GM18505 (cell line): ENCODE data around the gene HIF1AN.

ENCODE experiments used
- ATAC-seq: cut with Tn5 transposase; IDR thresholded peaks from one replicate; pipeline ENCODE4 v1.9.1; 2021; ENCODE audit not compliant: unreplicated experiment
- POLR2A ChIP-seq: IDR thresholded peaks from 4 replicates; pipeline ENCODE4 v1.6.1; 2011; ENCODE audit warnings: borderline replicate concordance; ENCODE audit not compliant: insufficient read depth, insufficient read length; ENCODE audit errors: extremely low read depth

HIF1AN gene

DNA sequence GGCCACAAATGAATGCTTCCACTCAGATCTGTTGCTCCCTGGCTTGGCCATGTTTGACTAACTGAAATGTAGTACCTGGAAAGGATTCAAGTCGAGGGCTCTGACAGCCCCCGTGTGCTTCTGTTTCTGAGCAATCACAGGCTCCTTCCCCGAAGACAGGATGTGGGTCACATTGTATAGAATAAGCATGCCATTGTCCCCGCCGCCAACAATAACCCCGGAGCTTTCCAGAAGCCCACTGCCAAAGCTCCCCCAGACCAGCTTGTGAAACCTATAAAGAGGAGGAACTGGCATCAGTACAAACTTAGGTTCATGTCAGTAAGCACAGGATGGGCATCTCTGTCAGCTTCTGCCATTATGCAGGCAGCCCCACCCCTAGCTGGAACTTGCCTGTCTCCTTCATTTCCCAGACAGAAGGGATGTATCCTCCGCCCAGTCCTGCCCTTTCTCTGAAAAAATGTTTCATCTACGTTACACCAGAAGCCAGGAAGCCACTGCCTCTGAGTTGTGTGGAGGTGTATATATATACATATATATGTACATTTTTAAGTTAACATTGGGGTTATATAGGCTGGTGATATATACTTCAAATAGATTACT, 26.4 kb upstream of the HIF1AN start:
- ATAC-seq, result no peak
- no peak for TF ChIP-seq POLR2A

DNA sequence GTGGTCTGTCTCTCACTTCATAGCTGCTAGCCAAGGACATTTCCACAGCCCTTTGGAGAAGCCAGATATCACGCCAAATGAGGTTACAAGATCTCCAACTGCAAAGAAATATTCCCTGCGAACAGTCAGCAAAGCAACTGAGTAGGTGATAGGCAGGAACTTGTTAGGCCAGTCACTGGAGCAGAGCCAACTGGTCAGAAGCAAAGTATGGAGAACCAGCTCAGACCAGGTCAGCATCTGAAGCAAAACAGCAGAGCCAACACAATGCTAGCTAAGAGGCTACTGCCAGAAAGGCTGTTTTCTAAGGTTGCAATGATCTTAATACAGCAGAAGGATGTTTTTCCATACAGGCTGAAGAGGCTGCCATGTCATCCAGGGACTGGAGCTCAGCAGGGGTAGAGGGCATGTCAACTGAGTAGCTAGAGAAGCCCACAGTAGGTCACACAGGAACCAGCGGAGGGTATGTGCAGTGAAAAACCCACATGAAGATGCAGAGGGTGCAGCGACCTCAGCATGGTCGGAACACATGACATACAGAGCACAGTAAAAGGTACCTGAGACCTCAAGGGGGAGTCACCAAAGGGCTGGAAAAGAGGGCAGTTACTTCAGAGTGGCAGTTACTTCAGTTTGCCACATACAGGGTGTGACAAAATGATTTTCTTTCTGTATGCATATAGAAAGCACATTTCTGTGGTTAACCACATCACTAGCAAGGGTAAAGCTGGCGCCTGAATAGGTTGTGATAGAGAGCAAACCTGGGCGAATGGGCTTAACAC, 25.0 kb upstream of the HIF1AN start:
- no peak for ATAC-seq
- no peak for TF ChIP-seq POLR2A

DNA sequence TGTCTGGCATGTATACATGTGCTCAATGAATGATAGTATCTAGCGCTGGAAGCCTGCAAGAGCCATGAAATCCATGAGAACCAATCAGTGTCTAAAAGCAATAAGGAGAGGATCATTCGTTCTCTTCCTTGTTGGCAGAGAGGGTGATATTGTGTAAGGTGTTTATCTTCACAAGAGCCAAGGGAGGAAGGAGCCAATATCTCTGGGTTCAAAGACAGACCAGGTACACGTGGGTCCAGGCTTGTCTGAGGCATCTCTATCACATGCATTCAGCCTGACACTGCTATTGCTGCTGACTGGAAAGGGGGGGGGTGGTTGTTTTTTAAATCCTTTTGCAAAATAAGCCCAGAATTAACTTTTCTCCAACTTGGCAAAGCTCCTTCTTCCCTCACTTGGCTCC, 20.1 kb upstream of the HIF1AN start:
- no peak for ATAC-seq
- no peak for TF ChIP-seq POLR2A

DNA sequence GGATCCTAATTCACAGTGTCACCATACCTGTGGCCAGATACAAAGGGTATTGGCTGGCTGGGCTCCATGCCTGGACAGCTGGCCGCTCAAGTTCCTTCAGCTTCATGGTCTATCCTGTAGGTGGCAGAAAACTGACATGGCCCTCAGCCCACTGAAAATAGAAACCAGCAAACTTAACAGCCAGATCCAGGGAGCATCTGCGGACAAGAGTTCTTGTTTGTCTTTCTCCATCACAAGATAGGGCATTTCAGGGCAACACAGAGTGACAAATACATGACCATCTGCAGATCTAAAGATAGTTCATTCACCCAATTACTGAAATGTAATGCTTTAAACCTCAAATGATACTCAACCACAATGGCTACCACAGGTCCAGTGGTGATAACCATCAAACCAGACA, 18.9 kb upstream of the HIF1AN start:
- no peak for TF ChIP-seq POLR2A
- no peak for ATAC-seq

DNA sequence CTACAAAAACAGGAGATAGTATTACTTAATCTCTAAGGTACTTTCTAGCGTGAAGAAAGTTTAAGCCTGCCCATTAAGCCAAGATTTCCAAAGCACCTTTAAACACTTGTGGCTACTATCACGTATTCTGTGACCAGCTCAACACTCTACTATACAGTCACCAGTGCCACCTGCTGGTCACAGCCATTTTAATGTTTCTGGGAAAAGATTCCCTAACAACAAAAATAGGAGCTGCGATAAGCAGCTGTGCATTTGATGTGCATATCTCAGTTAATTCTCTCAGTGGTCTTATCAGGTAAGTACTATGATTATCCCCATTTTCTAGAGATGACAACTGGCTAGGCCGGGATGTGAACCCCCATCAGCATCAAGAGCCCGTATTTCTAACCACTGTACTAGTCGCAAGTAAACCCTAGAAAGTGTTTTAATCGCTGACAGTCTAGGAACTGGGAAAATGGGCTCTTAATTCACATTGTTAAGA, 16.9 kb upstream of the HIF1AN start:
- no peak for ATAC-seq
- TF ChIP-seq POLR2A, result no peak

DNA sequence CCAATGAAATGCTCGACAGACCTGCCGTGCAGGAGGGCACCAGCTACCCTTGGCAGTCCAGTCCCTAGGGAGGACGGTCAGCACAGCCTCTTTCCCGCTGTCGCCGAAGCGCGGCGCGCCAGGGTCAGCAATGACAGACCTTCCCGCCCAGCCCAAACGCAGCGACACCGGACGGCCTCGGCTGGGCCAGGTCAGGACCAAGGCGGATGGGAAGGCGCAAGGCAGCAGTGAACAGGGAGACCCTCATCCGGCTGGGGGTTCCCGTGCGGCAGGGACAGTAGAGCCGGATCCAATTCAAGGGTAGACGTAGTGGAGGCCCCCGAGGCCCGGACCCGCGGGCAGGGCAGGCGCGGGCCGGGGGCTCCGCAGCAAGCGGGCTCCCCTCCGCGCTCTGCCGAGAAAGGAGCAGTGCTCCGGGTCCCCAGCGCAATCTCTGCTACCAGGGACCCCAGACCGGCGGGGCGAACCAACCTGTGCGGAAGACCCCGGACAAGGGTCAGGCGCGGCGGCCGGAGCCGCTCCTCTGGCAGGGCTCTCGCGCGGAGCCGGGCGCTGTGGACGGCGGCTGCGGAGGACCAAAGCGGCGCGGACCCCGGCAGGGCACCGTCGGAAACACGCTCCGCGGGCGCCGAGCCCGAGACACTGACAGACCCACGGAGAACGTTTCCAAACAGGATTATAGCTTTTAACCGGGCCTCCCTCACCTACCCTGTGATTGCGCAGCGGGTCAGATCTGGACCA, 16.3 kb upstream of the HIF1AN start, which contains the start of gene SEC31B:
Gene SEC31B, minus strand, starts transcription at position 551 of the 741 bp plus-strand sequence. CDS start 2,909 bp downstream, outside the sequence.
- no peak for ATAC-seq

DNA sequence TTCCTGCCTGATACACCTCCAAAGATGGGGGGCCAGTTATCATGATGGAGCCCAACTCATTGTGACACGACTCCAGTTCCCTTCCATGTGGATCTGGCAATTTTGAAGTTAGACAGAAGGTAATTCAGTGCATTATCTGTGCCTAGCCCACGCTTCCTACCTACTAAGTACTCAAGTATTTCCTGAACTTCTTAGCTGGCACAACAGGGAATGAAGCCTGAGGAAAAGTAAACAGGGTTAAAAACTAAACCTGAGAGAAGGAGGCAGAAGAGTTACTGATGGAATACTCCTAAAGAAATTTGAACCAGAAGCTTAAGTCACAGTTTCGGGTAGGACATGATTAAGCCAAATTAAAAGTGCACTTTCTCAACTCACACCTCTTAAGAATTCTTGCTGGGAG, 14.9 kb upstream of the HIF1AN start:
- no peak for ATAC-seq
- TF ChIP-seq POLR2A, result no peak

More for the DNA sequence above, 16.3 kb upstream of the HIF1AN start, which contains the start of gene SEC31B:
- no peak for TF ChIP-seq POLR2A

DNA sequence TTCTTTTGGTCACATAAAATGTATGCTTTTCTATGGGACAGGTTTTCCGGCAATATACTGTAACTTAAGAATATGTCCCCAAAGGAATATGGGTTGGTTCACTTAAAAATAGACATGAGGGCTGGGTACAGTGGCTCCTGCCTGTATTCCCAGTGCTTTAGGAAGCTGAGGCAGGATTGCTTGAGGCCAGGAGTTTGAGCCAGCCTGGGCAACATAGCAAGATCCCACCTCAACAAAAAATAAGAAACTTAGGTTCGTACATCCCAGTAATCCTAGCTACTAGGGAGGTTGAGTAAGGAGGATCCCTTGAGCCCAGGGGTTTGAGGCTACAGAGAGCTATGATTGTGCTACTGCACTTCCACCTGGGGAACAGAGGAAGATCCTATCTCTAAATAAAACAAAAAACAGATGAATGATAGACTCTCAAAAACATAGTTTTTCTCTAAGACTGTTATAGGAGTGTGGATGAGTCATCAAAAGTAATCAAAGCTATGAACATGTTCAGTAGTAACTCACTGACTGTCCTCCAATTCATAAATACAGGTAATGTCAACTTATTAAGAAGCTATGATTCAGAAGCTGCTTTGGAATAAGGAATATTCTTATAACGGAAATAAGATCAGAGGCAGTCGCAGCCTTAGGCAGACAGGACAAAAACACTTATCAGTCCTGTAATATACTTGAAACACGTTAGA, 13.5 kb upstream of the HIF1AN start:
- no peak for ATAC-seq
- no peak for TF ChIP-seq POLR2A

DNA sequence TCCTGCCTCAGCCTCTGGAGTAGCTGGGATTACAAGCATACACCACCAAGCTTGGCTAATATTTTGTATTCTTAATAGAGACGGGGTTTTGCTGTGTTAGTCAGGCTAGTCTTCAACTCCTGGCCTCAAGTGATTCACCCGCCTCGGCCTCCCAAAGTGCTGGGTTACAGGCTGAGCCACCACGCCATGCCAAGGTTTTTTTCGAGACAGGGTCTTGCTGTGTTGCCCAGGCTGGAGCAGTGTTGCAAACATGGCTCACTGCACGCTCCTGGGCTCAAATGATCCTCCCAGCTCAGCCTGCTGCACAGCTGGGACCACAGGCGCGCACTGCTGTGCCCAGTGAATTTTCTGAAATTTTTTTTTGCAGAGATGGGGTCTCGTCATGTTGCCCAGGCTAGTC, 12.8 kb upstream of the HIF1AN start:
- TF ChIP-seq POLR2A, result no peak
- ATAC-seq, result no peak

DNA sequence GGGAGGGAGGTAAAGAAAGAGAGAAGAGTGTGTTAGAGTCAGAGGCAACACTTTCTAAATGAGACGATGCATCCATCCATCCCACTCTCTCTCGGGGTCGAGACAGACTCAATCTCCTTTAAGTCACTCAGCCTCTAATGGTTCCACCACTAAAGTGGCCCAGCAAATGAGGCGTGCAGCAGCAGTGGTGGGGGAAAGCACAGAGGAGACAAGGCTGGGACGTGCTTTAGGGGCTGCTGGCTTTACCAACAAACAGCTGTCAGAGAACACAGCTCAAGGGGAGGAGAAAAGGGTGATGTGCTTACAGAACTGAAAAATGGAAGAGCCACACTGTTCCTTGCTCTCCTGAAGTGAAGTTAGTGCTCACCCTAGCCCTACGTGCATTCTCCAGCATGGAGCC, 11.5 kb upstream of the HIF1AN start:
- no peak for TF ChIP-seq POLR2A
- ATAC-seq, result no peak

DNA sequence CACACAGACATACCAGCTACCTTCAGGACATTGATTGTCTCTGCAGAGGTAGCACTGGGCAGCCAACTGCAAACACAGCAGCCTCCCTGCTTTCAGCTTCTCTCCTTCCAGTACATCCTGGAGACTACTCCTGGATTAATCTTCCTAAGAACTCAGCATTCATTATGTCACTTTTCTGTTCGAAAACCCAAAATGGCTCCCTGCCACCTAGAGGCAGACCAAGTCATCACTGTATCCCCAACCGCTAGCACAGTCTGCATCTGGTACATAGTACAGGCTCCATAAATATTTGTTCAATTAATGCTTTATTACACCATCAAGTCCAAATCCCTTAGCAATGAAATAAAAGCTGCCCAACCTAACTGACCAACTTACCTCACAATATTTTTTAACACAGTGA, 11.1 kb upstream of the HIF1AN start:
- no peak for ATAC-seq
- no peak for TF ChIP-seq POLR2A

DNA sequence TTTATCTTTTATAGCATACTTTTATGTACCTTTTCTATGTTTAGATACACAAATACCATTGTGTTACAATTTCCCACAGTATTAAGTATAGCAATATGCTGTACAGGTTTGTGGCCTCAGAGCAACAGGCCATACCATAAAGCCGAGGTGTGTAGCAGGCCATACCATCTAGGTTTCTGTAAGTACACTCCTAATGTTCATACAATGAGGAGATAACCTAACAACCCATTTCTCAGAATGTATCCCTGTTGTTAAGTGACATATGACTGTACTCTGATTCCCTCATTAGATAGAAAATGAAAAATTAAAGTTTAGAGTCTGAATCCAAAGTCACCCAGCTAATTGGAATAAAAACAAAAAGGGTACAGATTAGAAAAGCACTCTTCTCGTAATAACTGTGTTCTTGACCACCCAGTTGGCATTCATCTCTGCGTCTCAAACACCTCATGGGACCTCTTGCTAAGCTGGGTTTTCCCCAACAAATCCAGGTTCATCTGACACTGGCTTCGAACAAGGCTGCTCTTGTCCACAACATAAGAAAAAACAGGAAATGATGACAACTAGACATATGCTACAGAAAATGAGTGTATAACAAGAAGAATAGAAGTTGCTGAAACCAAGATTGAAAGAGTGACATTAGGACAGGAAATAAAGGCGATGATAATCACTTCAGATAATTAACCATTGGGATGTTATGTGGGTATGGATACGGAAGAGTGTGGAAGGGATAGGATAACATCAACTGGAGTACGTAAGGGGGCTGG, 7.4 kb upstream of the HIF1AN start:
- TF ChIP-seq POLR2A, result no peak
- ATAC-seq, result no peak
